Umbilical cord (tissue), 2 donors: ENCODE measurements around the gene SPTBN5. TPM values are rescaled to one million over a fixed set of nuclear protein-coding genes. Genes with fewer than 3 reads are reported as not detected.

ENCODE experiments used
- DNase-seq: peaks from one replicate; pipeline ENCODE4 v3.0.0-alpha.2; 2015; ENCODE audit warnings: low spot score
- total RNA-seq: library from RNA; depleted of rRNA; stranded (reverse); fragments of >200 nt; gene quantifications from one replicate; pipeline ENCODE4 v1.2.3, GENCODE V29; 2014; ENCODE audit warnings: low replicate concordance; ENCODE audit not compliant: insufficient read depth

SPTBN5 gene
- total RNA-seq, 1 donor from 2014 or later, result 2.2 TPM

DNA sequence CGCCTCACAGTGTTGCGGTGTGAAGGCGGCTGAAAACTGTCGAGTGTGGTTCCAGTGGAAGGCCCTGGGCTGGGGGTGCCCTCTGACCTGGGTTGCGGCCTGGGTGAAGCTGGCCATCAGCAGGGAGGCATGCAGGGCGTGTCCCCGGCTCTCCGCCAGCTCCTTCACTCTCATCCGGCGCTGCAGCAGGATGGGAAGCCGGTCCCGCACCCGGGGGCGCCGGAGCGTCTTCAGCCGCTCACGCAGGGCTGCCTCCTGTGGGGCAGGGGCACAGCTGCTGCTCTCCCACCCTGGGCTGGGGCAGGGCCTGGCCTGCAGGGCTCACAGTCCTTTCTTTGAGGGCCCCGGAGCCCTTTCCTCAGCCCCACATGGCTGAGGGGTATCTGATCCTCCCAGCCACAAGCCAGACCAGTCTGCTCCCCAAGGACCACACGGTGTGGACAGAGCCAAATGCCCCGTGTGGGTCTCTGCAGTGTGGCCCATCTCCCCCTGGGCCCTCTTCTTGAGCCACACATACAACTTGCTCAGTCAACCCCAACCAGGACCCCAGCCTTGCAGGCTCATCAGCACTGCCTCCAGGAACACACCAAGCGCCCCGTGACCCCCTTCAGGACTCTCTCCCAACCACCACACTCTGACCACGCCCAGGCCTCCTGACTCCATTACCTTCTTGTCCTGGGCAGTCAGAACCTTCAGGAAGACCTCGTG, 26.8 kb downstream of the SPTBN5 start:
- no peak for DNase-seq

DNA sequence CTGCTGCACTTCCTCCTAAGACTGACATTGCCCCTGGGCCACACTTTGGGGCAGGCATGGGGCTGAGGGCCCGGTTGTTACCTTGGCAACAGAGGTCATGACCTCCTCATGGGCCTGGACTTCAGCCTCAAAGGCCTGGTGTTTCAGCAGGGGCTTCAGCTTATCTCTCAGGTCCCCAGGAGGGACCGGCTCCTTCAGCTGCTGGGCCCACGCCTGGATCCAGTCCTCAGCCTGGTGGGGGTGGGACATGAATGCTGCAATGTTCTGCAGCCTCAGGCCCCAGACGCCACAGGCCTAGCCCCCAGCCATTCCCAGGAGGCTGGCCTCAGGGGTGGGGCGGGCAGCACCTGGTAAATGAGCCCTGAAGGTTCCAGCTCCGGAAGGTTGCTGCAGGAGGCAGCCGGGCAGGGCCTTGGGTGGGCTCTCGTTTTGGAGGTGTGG, 27.6 kb downstream of the SPTBN5 start:
- DNase-seq, result no peak

DNA sequence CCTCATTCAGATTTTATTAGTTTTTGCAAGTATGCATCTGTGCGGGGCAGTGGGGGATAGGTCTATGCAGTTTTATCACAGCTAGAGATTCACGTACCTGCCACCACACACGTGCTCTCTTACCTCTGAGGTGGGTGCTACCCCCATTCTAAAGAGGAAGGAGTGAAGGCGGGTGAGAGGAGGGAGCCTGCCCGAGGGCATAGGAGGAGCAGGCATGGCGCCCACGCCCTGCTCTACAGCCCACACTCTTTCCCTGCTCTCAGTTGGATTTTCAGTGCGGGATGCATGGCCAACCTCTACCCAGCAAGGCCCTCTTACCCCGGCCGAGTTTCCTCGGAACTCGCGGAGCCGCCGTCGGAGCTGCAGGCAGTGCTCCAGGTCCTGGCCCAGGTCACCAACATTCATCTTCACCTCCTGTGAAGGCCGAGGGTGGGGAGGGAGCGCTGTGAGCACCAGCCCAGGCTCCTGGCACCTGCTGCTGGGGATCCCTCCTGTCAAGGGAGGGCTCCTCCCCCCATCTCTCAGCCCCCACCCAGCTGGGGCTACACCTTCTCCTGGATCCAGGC, 28.3 kb downstream of the SPTBN5 start:
- DNase-seq, result no peak

DNA sequence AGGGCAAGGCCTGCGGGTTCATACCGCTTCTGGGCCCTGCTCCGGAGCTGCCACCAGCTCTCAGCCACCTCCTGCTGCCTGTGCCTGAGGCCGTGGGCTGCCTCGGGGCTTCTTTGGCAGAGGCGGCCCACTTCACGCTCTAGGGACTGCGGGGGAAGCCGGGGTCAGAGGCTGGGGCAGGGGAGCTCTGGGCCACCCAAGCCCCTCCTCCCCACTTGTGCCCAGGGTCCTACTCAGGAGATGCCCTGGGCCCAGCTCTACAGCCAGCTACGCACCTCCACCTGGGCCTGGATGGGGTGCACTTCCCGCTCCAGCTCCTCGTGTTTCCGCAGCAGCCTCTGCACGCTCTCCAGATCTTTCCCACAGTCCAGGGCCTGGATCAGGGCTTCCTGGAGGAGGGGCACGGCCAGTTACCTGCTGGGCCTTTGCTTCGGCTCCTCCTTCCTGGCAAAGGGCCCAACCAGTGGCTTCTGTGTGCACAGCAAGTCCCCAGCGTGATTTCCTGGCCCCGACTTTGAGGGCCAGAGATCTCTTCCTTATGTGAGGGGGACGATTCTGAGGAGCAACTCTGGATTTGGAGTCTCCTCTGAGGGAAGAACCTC, 31.2 kb downstream of the SPTBN5 start:
- no peak for DNase-seq

DNA sequence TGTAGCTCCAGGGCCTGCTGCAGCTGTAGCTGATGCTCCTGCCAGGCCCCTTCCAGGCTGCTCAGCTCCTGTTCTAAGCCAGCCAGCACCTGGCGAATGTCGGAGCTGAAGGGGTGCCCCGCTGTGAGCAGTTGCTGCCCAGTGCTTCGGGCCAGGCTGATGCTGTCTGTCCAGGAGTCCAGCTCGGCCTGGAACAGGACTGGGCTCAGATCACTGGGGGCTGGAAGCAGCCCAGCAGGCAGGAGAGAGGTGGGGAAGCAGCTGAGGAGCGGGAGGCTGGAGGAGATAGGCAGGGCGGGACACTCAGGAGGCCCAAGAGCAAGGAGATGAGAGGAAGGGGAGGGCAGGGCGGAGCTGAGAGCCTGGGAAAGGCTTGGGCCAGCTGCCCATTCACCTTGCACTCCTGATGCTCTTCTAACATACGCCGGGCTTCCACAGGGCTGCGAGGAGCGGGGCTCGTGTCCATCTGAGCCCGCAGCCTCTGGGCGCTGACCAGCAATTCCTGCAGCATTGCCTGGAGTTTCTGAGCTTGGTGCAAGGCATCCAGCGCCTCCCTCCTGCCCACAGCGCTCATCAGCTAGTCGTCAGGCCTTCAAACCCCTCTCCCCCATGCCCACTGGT, 32.0 kb downstream of the SPTBN5 start:
- DNase-seq, result no peak

DNA sequence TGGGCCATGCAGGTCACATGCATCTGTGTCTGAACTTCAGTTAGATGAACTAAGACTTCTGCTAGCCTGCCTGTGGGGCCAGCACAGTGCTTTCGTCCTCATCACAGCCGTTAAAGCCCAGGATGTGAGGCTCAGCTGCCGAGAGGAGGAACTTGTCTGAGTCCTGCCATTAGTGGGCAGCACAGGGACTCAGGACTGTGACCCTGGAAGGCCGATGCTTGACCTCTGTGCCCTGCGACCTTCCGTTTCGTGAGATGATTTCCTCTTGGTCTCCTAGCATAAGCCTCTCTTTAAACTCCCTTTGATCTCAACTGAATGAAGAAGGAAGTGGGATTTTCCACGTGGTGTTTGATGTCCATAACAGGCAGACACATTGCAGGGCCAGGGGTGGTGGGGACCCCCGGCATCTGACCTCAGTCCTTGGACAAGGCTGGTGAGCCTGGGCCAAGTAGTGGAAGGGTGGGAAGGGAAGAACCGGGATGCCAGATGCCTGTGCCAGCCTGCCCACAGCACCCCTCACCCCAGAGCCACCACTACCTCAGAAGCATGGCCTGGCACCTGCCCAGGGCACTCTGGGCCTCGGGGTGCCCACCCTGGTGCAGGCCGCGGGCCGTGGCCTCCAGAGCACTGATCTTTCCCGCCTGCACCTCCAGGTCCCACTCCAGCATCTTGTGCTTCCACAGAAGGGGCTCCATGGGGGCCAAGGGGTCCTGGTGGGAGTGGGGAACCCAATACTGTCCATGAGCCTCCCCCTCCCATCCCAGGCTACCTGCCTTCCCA, 33.6 kb downstream of the SPTBN5 start:
- no peak for DNase-seq

DNA sequence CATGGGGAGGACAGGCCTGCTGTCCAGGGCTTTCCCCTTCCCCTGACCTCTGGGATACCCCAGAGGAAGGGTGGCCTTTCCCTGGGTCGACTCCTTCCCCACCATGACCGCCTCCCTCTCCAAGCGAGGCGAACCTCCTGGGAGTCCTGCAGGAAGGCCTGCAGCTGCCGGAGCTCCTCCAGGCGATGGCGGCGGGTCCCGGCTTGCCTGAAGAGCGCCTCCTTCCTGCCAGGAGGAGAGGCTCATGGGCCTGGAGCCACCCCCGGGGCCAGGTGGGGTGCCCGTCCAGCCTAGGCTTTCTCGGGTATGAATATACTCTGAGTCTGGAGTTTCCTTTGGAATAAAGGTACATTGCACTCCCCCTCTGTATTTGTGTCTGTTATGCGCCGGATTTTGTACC, 35.1 kb downstream of the SPTBN5 start:
- DNase-seq, result no peak

DNA sequence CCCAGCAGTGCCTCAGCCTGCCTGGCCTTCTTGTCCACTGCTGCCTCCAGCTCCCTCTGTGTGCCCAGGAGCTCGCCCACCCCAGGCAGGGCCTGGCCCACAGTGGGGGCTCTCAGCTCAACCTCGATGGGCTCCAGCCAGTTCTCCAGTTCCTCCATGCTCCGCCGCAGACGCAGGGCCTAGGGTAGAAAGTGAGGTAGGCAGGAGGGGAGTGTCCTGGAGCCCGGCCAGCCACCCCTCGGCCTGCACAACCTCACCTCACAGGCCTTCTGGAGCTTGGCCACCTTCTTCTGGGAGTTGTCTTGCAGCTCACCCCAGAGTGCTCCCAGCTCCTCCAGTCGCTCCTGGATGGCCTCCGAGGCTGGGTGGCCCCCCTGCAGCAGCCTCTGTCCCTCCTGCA, 36.5 kb downstream of the SPTBN5 start:
- DNase-seq, result no peak

DNA sequence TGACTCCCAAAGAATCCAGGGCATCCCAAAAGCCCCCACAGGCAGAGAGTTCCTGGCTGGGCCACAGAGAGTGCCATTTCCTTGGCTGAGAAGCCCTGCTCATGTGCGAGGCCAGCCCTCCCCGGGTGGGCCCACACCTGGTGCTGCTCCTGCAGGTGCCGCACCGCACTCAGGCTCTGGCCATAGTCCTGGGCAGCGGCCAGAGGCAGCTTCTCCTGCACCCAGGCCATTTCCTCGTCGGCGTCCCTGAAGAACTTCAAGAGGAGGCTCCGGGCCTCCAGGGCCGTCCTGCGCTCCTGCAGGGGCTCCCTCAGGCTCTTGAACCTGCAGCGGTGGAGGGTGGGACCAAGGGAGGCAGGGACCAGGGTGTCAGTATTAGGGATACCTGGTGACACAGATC, 37.1 kb downstream of the SPTBN5 start:
- no peak for DNase-seq

DNA sequence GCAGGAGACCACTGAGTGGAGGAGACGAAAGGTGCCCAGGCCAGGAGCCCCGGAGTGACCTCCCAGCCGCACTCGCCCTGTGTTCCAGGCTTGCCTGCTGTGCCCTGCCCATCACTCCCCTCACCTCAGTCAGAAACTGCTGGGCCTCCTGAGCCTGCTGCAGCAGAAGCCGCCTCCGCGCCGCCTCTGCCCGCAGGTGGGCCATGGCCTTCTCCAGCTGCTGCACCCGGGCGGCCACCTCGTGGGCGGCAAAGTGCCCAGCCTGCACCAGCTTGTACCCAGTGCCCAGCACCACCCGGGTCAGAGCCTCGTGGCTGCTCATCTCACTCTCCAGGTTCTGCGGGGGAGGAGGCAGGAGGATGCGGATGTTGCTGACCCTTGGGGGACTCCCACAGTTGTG, 37.6 kb downstream of the SPTBN5 start:
- DNase-seq, result no peak

DNA sequence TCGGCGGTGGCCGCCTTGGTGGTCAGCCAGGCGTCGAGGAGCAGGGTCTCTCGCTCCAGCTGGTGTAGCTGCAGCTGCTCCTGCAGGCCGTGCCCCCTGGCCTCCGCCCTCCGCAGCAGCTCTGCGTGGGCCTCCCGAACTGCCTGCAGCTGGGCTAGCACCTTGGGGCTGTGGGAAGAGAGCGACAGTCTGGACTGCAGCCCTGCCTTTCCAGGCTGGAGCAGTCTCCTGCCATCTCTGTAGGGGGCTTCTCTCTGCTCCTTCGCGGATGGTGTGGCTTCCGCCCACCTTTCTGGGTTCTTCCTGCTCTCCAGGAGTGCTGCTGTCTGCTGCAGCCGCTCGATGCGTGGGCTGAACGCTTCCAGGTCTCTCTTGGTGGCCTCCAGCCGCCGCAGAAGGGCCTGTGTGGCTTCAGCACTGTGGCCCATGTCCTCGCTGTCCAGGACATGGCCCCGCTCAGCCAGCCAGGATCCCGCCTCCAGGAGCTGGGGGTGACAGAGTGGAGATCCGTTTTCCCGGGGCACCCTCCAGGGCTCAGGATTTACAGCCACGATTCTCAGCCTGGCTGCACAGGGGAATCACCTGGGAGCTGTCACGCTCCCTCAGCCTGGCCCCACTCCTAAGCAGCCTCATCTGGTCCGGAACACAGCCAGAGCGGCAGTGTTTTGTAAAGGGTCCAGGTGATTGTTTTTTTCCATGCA, 38.4 kb downstream of the SPTBN5 start:
- no peak for DNase-seq

DNA sequence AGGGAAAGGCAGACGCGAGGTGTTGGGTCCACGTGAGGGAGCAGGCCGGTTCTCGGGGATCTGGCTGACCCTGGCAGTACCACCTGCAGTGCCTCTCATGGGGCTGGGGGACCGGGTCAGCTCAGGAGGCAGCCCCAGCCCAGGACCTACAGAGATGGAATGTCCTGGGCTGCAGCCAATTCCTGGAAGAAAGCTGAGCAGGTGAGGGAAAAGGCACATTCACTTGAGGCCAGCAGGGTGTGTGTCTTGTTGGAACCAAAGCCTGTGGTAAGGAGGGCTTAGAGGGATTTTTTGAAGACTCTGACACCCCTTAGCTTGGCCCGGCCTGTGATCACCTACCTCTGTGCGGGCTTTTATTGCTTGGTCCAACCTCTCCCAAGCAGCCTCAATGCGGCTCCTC, 39.4 kb downstream of the SPTBN5 start:
- DNase-seq, result no peak

DNA sequence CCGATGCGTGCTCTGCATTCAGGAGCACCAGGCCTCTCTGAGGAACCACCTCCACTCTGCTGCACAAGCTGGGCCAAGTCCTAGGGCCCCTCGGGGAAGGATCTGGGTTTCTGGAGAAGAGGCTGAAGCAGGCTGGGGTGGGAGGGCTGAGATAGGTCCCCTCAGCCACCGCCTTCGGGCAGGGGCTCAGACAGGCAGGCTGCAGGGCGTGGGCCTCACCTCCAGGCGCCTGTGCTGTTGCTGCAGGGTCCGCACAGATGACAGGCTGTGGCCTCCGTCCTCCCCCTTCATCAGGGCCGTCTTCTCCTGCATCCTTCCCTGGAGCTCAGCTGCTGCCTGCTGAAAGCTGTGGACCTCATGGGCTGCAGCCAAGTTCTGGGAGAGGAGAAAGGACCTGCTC, 40.0 kb downstream of the SPTBN5 start:
- peak; percentile 57 for DNase-seq

DNA sequence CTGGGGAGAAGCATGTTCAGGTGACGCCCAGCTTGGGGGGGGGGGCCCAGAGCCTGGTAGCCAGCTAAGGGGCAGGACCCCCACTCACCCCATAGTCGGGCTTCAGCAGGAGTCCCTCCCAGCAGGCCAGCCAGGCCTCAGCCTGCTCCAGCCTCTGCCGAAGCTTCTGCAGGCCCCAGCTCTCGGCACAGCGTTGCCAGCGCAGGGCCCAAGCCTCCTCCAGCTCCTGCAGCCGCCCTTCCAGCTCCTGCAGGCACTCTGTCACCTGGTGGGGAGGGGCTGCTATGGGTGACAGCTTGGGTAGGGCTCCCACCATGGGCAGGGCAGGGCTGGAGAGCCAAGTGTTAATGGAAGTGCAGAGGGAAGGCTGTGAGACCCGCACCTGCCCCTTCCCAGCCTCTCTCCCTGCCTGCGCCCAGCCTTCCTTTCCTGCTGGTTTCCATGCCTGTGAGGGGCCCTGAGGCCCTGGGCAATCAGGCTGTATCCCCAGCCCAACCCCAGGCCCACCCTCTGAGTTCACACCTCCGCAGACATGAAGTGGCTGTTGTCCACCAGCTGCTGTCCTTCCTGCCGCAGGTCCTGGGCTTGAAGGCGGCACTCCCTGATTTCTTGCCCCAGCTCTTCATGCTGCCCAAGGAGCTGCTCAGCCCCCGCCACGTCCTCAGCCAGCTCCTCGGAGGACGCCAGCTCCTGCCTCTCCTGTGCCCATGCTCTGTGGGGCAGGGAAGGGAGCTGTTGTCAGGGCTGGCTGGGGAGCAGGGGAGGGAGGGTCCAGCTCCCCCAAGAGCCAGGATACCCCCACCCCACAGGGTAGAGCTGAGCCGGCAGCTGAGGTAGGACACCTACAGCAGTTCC, 40.9 kb downstream of the SPTBN5 start:
- DNase-seq, result no peak

DNA sequence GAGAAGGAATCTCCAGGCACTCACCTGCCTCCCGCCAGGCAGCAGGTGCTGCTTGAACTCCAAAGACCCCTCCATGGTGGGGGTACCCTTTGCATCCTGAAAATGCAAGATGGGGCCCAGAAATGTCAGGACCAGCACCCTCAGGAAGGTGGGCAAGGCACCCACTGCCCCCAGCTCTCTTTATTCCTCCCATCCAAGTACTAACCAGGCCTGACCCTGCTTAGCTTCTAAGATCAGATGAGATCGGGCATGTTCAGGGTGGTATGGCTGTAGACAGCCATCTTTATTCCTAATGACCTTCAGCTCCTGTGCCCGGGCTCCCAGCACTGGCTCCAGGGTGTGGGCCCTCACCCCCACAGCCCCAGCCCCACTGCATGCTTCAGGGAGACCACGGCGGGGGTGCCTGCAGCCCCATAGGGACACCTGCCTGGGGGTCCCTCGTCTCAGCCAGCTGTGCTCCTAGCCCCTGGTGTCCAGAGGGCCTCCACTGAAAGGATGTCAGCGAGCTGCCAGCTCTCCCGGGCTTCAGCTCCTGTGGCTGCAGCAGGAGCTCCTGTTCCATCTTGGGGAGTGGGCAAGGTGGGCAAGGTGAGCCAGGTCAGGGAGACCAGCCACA, 42.0 kb downstream of the SPTBN5 start:
- no peak for DNase-seq

DNA sequence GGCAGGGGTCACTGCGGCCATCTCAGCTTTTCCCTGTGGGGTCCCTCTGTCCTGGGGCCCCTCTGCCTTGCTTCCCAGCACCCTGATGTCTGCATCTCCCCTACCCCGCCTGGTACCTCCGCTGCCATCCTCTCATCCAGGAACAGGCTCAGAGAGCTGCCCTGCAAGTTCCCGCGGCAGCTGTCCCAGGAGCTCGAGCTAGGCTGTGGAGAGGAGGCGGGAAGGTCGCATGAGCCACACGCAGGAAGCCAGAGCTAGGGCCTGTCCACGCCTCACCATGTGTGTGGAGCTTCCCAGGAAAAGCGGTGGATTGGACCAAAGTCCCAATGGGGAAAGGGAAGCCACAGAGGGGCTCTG, 42.7 kb downstream of the SPTBN5 start:
- DNase-seq, result no peak

DNA sequence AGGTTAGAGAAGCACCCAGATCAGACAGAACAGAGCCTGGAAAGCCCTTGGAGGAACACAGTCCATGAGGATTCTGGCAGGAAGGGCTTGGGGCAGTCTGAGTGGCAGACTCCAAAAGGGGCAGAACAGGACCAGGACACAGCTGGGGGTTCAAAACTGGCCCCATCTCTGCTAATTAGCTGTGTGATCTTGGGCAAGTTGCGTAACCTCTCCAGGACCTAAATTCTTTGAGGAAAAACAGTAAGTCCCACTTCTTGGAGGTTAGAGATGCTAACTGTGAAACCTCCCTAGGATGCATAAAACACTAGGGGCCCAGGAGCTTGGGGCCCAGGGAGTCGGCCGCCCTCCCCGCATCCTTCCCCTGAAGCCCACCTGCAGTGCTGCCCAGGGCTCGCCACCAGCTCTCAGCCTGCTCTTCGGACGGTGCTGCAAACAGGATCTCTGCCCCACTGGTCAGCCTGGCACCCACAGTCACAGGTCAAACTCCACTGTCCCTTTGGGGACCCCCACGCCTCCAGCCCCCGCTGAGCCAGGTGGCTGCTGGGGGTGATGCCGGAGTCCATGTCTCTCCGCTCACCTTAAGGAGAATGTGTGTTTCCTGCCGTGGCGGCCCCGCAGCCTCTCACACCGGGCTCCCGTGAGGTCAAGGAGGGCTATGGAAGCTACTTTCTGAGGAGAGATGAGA, 43.2 kb downstream of the SPTBN5 start:
- no peak for DNase-seq

DNA sequence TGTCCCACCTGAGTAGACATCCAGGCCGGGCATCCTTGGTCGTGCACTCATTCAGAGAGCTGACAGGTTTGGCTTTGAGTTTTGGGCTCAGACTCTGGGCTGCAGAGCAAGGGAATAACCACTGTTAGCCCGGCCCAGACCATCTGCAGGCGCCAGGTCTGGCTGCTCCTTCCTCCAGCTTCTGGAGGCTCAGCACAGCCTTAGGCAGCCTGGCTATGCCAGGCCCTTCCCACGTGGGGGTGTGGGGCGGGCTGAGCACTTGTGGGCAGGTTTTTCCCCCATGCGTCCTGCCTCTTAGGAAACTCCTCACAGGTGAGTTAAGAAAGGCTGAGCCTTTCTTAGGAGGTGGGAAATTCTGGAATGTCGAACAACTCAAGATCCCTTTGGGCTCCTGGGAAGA, 44.0 kb downstream of the SPTBN5 start:
- peak; percentile 25 for DNase-seq

DNA sequence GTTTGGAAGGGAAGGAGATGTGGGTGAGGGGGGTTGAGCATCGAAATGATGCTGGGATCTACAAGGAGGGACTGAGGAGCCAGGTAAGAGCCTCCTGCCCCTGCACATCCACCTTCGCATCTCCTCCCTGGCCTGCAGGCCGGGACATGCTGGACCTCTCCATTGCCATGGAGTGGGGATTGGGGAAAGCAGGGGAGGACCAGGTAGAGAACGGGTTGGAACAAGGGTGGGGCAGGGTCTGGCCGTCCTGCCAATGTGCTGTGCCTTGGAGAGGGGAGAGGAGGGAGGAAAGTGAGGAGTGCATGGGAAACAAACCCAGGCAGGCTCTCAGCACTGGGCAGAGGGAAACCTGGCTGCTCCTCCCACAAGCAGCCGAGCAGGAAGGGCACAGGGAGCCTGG, 44.6 kb downstream of the SPTBN5 start:
- DNase-seq, result no peak

DNA sequence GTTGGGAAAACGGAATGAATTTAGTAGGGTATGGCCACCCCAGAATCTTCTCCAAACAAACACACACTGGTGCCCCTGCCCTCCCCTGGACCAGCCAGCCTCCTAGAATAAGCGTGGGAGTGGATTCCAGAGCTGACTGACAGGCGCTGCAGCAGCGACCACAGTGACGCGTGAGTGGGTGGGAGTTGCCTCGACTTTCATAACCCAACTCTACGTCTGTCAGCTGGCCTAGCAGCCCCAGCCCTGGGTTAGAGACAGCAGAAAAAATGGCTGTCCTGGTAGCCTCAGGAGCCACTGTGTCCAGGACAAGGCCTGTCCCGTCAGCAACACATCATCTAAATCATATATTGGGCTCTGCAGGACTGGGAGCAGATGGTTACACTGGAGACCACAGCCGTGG, 45.2 kb downstream of the SPTBN5 start:
- no peak for DNase-seq
